Activated T-helper 2 cell treated with anti-CD3 and anti-CD28 coated beads, Interferon-gamma antibody, Interleukin-2, Interleukin-4, amounts not matched to agents 10 μg/mL and 5 μg/mL and 100 μg/mL, durations not matched to agents 14 hours and 24 hours and 36 hours (primary cell): ENCODE results near the gene CD48. TPM values are rescaled to one million over a fixed set of nuclear protein-coding genes. Genes with fewer than 3 reads are reported as not detected.
"Not testable (repeated sequence)": the region's sequence is repeated elsewhere in the genome, so short reads cannot be mapped to it uniquely, and the experiment has no call there.

Experiments
- DNase-seq: peaks from one replicate; pipeline ENCODE4 v3.0.0; 2021; ENCODE audit warnings: low spot score
- H3K27ac Mint-ChIP-seq: one replicate; pipeline ENCODE4 v1.8.0; 2021; ENCODE audit warnings: mixed read lengths
- H3K27me3 Mint-ChIP-seq: one replicate; pipeline ENCODE4 v1.8.0; 2021; ENCODE audit warnings: low read depth, mixed read lengths
- H3K36me3 Mint-ChIP-seq: one replicate; pipeline ENCODE4 v1.8.0; 2021; ENCODE audit warnings: low read depth, mixed read lengths
- H3K4me1 Mint-ChIP-seq: one replicate; pipeline ENCODE4 v1.8.0; 2021; ENCODE audit warnings: low read depth, mixed read lengths
- H3K4me3 Mint-ChIP-seq: one replicate; pipeline ENCODE4 v1.8.0; 2021; ENCODE audit warnings: low read depth, mild to moderate bottlenecking, moderate library complexity, mixed read lengths
- H3K9me3 Mint-ChIP-seq: one replicate; pipeline ENCODE4 v1.8.0; 2021; ENCODE audit warnings: mixed read lengths
- intact Hi-C: fragments of 100-400 bp; cut with micrococcal nuclease; formaldehyde crosslinking; loops from one replicate; pipeline ENCODE4 v1.15.1; 2023
- total RNA-seq: library from RNA; stranded (reverse); gene quantifications from 2 replicates; pipeline ENCODE4 v1.2.3, GENCODE V29; 2022

Gene CD48
- total RNA-seq, 1 donor from 2014 or later: 101 TPM

DNA sequence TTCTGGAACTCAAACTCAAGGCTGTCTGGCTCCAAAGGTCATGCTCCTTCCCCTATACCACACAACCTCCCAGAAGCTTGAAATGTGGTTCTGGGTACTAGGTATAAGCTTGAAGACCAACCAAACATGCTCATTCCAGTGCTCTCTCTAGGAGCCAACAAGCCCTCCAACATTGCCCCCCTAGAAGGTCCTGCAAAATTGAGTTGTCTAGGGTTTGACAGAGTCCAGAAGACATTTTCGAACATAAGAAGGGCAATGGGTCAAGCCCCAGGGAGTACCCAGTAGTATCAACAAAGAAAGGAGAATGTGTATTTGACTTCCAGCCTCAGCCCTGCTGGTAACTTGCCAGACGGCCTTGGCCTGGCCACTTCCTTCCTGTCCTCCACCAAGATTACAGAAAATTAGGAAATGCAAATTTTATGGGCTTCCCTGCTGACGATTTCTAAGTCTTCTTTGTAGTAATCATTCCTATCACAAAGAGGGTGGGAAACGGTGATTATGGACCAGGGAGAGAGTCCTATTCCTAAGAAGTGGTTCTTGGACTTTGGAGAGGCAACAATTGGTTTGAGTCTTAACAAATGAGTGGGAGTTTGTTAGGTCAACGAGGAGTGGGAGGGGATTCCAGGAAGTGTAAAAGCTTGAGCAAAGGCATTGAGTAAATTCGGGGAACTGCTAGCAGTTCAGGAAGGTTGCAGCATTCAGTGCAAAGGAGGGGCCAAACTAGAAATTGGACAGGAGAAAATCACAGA lies 46.1 kb downstream of the CD48 start:
- H3K27me3 Mint-ChIP-seq: no peaks in the 10 kb centered on the region
- peaks cover 32% of the 10 kb centered on the region for H3K36me3 Mint-ChIP-seq
- DNase-seq: no peak
- peak overlapping the region; percentile 58 for H3K4me3 Mint-ChIP-seq
- H3K4me1 Mint-ChIP-seq: peaks cover 65% of the 10 kb centered on the region
- H3K27ac Mint-ChIP-seq: peak overlapping the region; percentile 91
- intact Hi-C loops: no loop called here
- peaks cover 38% of the 10 kb centered on the region for H3K9me3 Mint-ChIP-seq

DNA sequence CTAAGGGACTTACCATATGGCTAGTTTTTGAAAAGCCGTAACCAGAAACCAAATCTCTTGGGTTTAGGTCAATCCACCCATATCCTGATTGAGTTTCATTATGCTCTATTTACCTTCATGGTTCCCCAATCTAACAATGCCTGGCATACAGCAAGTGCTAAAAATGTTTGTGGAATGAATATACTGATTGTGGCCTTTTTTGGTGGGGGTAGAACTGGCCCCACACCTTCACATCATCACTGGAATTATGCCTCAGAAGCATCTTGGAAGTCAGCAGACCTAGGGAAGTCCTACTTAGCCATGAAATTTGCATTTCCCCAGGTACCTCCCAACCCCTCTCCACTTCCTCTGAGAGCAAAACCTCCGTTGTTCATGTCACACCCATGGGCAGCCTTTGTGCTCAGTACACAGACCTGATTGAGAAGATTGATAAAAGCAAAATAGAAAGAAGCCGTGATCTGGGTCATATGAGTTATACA lies 47.0 kb downstream of the CD48 start:
- H3K4me3 Mint-ChIP-seq: peak overlapping the region; percentile 15
- H3K4me1 Mint-ChIP-seq: peaks cover 62% of the 10 kb centered on the region
- peak overlapping the region; percentile 91 for H3K27ac Mint-ChIP-seq
- no peaks in the 10 kb centered on the region for H3K27me3 Mint-ChIP-seq
- H3K36me3 Mint-ChIP-seq: peaks cover 33% of the 10 kb centered on the region
- DNase-seq: peak; percentile 50
- intact Hi-C loops: loop anchor here (1.0 to 5.0 kb wide), 2 partner anchors 8 to 42 kb away; no protein-coding TSS in a partner anchor
- H3K9me3 Mint-ChIP-seq: peaks cover 41% of the 10 kb centered on the region

DNA sequence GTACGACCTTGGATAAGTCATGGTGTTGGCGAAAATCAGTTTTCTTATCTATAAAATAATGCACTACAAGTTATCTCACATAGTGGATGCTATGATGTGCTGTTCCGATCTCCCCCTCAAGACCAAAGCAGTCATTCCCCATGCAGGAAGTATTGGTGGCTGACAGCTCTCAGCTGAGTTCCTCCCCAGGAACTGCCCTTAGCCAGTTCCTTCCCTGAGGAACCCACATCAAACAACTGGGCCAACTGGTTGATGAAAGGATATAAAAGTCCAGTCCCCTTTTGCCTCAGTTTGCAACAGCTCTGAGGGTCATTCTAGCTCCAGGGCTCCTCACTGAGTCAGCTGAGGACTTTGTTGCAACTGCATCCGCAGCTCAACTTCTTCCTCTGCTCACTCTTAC lies 48.7 kb downstream of the CD48 start:
- DNase-seq: no peak
- intact Hi-C loops: loop anchor here (2.0 to 5.0 kb wide), 2 partner anchors 16 to 41 kb away; partner anchors contain the start of gene SLAMF1
- H3K4me1 Mint-ChIP-seq: peaks cover 68% of the 10 kb centered on the region
- peak overlapping the region; percentile 20 for H3K4me3 Mint-ChIP-seq
- H3K27me3 Mint-ChIP-seq: no peaks in the 10 kb centered on the region
- H3K9me3 Mint-ChIP-seq: peaks cover 30% of the 10 kb centered on the region
- peaks cover 26% of the 10 kb centered on the region for H3K36me3 Mint-ChIP-seq
- H3K27ac Mint-ChIP-seq: no peak overlapping the region

DNA sequence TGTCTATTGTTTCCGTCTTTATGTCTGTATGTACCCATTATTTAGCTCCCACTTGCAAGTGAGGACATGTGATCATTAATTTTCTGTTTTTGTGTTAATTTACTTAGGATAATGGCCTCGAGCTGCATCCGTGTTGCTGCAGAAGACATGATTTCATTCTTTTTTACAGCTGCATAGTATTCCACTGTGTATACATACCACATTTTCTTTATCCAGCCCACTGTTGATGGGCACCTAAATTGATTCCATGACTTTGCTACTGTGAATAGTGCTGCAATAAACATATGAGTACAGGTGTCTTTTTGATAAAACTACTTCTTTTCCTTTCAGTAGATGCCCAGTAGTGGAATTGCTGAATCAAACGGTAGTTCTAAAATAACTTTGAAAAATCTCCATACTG lies 52.1 kb downstream of the CD48 start:
- H3K4me1 Mint-ChIP-seq: peaks cover 64% of the 10 kb centered on the region
- intact Hi-C loops: no loop called here
- no peak overlapping the region for H3K27ac Mint-ChIP-seq
- H3K9me3 Mint-ChIP-seq: peaks cover 27% of the 10 kb centered on the region
- H3K4me3 Mint-ChIP-seq: no peak overlapping the region
- H3K36me3 Mint-ChIP-seq: peaks cover 22% of the 10 kb centered on the region
- no peaks in the 10 kb centered on the region for H3K27me3 Mint-ChIP-seq
- DNase-seq: no peak

DNA sequence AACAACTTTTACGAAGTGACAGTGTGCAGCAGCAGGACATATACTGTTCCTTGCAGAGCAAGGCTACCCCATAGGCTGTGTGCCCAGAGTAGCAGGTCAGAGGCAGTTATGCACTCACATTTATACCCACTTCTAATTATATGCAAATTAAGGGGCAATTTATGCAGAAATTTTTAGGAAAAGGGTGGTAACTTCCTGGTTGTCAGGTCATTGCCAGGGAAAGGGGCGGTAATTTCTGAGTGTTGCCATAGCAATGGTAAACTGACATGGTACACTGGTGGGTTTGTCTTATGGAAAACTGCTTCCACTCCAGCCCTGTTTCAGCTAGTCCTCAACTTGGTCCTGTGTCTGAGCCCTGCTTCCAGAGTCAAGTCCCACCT lies 52.8 kb downstream of the CD48 start:
- peaks cover 27% of the 10 kb centered on the region for H3K9me3 Mint-ChIP-seq
- H3K4me1 Mint-ChIP-seq: peaks cover 64% of the 10 kb centered on the region
- no peak for DNase-seq
- no peaks in the 10 kb centered on the region for H3K27me3 Mint-ChIP-seq
- H3K36me3 Mint-ChIP-seq: peaks cover 22% of the 10 kb centered on the region
- peak overlapping the region; percentile 80 for H3K27ac Mint-ChIP-seq
- H3K4me3 Mint-ChIP-seq: no peak overlapping the region
- intact Hi-C loops: no loop called here

DNA sequence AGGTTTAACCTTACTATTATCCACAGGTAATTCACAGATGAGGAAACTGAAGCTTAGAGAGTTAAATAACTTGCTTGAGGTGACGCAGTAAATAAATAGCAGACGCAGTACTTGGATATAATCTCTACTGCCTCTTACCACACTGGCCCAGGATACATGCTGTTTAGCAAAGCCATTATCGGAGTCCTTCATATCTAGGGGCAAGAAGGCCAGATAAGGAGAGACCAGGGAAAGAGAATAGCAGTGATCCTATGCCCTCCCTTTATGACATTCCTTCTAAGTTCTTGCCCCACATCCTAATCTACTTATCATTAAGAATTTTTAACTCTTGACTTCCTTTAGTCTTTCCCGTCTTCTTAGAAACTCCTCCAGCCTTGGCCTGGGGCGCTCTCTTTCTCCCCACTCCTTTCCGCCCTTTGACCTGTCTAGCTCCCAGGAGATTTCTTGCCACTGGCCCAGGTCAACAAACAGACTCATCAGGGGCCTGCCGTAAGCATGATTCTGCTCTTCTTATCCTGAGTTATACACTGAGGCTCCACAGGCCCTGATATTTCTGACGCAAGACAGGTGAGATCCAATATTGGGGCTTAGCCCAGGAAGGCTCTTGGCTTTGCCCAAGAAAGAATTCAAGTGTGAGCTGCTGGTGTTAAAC lies 53.3 kb downstream of the CD48 start:
- DNase-seq: no peak
- intact Hi-C loops: no loop called here
- Mint-ChIP-seq H3K9me3 (peaks cover 27% of the 10 kb centered on the region), H3K36me3 (peaks cover 22% of the 10 kb centered on the region), H3K27ac (peak overlapping the region; percentile 80), H3K4me1 (peaks cover 64% of the 10 kb centered on the region), H3K4me3 (peak overlapping the region; percentile 46), H3K27me3 (no peaks in the 10 kb centered on the region)

DNA sequence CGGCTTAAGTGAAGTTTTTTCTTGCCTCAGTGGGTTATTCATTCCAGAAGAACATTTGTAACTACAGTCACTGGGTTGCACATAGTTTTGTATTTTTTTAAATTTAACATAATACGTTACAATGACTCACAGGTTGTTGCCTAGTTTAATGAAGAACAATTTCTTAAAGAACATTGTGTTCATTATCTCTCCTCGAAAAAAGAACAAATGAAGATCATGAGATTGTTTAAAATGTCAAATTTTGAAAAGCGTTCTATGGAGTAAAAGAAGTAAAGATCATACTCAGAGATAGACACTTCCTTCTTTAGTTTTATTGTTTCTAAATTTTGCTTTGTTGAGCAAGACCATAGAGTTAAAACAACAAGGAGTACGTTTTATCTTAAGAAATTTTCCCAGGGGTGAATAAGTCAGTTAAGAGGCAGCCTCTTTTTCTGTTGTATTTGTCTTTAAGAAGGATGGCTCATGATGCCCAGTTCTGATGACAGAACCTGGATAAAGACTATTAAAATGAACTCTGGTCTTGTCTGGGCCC lies 54.3 kb downstream of the CD48 start:
- Mint-ChIP-seq H3K27ac (peak overlapping the region; percentile 80), H3K9me3 (peaks cover 27% of the 10 kb centered on the region), H3K27me3 (no peaks in the 10 kb centered on the region), H3K4me1 (peaks cover 64% of the 10 kb centered on the region), H3K4me3 (peak overlapping the region; percentile 11), H3K36me3 (peaks cover 25% of the 10 kb centered on the region)
- no peak for DNase-seq
- intact Hi-C loops: loop anchor here (2.0 kb wide), 1 partner anchor 17 kb away; no protein-coding TSS in a partner anchor

DNA sequence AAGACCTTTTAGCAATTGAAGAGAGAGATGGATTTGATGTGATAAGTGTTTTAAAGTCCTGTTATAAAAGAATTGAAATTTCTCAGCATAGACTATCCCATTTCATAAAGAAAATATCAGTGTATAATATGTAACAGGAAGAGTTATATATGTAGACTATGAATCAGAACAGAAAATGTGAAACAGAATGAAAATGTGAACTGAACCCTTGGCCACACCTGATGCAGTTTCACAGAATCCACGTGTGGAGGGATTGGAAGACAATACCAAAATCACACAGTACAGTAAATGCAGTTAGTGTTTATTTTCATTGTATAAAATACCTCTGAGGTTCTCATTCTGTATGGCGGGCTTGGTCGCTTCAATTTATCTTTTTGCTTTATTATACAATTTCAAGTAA lies 54.9 kb downstream of the CD48 start:
- peaks cover 22% of the 10 kb centered on the region for H3K36me3 Mint-ChIP-seq
- no peak for DNase-seq
- peak overlapping the region; percentile 80 for H3K27ac Mint-ChIP-seq
- peaks cover 64% of the 10 kb centered on the region for H3K4me1 Mint-ChIP-seq
- H3K27me3 Mint-ChIP-seq: no peaks in the 10 kb centered on the region
- H3K9me3 Mint-ChIP-seq: peaks cover 24% of the 10 kb centered on the region
- intact Hi-C loops: loop anchor here (2.0 kb wide), 1 partner anchor 16 kb away; no protein-coding TSS in a partner anchor
- H3K4me3 Mint-ChIP-seq: peak overlapping the region; percentile 45

DNA sequence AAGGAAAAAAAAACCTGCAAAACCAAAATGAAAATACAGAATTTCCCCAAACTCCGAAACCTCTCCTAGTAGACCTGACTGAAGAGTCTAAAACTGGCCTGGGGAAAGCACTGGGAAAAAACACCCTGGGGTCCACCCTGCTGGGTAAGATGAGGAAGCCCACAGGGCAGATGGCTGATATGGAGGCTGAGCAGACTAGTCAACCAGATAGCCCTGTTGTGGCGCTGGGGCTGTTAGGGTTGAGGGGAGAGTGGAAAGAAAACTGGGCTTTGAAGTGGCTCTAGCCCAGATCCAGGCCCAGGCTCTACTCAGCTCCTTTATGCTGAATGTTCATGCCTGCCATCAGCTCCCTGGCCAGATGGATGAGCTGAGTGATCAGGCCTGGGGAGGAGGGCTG lies 58.0 kb downstream of the CD48 start:
- Mint-ChIP-seq H3K36me3 (peaks cover 15% of the 10 kb centered on the region), H3K27me3 (no peaks in the 10 kb centered on the region), H3K4me1 (peaks cover 72% of the 10 kb centered on the region), H3K9me3 (no peaks in the 10 kb centered on the region), H3K27ac (no peak overlapping the region), H3K4me3 (no peak overlapping the region)
- no peak for DNase-seq
- intact Hi-C loops: no loop called here

DNA sequence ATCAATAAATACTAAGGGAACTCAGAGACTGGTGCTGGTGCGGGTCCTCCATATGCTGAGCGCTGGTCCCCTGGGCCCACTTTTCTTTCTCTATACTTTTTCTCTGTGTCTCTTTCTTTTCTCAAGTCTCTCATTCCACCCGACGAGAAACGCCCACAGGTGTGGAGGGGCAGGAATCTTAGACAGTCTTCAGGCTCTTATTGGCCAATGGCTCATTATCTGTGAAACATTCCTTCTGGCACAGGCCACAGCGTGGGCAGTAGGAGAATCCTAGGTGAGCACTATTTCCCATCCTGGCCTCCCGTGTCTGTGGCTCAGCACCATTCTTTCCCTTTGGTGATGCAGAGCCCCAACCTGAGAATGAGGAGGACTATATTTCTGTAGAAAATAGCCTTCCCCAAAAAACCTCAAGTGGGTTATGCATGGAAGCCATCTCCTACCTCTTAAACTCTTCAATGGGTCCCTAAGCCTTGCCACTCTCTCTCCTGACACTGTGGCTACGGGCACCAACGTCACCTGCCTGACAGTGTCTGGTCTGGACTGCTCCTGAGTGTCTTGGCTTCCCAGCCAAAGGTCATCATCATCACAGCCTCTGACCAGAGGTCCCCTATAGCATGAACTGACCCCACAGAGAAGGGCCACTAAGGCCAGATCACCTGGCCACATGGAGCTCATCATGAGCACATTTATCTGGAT lies 58.5 kb downstream of the CD48 start:
- H3K27ac Mint-ChIP-seq: no peak overlapping the region
- H3K4me3 Mint-ChIP-seq: no peak overlapping the region
- H3K27me3 Mint-ChIP-seq: no peaks in the 10 kb centered on the region
- DNase-seq: no peak
- H3K4me1 Mint-ChIP-seq: peaks cover 72% of the 10 kb centered on the region
- intact Hi-C loops: no loop called here
- peaks cover 20% of the 10 kb centered on the region for H3K36me3 Mint-ChIP-seq
- H3K9me3 Mint-ChIP-seq: no peaks in the 10 kb centered on the region

DNA sequence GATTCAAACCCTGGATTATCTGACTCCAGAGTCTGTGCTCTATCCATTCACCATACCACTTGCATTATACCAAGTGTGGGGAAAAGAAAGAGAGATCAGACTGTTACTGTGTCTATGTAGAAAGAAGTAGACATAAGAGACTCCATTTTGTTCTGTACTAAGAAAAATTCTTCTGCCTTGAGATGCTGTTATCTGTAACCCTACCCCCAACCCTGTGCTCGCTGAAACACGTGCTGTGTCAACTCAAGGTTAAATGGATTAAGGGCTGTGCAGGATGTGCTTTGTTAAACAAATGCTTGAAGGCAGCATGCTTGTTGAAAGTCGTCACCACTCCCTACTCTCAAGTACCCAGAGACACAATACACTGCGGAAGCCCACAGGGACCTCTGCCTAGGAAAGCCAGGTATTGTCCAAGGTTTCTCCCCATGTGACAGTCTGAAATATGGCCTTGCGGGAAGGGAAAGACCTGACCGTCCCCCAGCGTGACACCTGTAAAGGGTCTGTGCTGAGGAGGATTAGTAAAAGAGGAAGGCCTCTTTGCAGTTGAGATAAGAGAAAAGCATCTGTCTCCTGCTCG lies 59.5 kb downstream of the CD48 start:
- Mint-ChIP-seq H3K36me3 (peaks cover 23% of the 10 kb centered on the region), H3K4me1 (peaks cover 69% of the 10 kb centered on the region)
- H3K4me3 Mint-ChIP-seq, intact Hi-C loops, H3K27me3 Mint-ChIP-seq, H3K9me3 Mint-ChIP-seq, DNase-seq, H3K27ac Mint-ChIP-seq: not testable (repeated sequence)

DNA sequence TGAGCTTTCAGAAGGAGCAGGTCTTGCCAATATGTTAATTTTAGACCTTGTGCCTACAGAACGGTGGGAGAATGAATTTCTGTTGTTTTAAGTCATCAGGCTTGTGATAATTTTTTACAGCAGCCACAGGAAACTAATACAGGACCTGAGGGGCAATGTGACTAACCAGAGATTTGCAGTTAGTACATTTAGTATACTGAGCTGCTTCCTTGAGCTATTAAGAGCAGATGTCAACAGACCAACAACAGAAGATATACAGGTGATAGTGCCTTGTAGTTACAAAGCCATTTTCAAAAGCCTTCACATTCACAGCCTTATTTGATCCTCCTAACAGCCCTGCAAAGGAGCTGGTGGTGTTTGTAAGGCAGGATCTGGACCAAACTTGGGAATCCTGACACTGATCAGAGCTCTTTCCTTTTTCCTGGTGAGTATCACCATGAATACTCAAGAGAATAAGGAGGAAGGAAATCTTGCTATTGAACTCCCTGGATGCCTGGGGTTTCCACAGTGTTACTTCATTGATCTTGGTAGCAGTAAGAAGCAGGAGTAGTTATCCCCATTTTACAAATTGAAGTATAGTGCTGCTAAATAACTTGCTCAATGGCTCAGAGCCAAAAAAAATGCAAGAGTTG lies 60.1 kb downstream of the CD48 start:
- Mint-ChIP-seq H3K27ac (peak overlapping the region; percentile 5), H3K36me3 (peaks cover 25% of the 10 kb centered on the region), H3K4me3 (no peak overlapping the region), H3K27me3 (no peaks in the 10 kb centered on the region), H3K9me3 (no peaks in the 10 kb centered on the region), H3K4me1 (peaks cover 64% of the 10 kb centered on the region)
- intact Hi-C loops: no loop called here
- no peak for DNase-seq
